ENCODE measurements around the gene CCDC157. TPM values are rescaled to one million over a fixed set of nuclear protein-coding genes. Genes with fewer than 3 reads are reported as not detected.

Gene CCDC157
- total RNA-seq = 3.3 TPM

GRCh38 chr22:30356449-30357235 is at the start of gene CCDC157, which contains the start of gene SF3A1:
TSS of gene CCDC157 (plus strand) at chr22:30357007. CDS start at chr22:30366001, 8,994 bp downstream.
TSS of gene SF3A1 (minus strand) at chr22:30356894. CDS start at chr22:30356792, 102 bp downstream.
- DNase-seq (ENCODE audit: low spot score) = peak; percentile 89

- DNase-seq (ENCODE audit: low spot score) = no peak
These were observed 49.7 kb upstream of the CCDC157 start for GRCh38 chr22:30307041-30307574.

- DNase-seq (ENCODE audit: low spot score) = no peak
These were observed 48.7 kb upstream of the CCDC157 start for GRCh38 chr22:30308093-30308492.

- no peak for DNase-seq (ENCODE audit: low spot score)
These were observed 48.1 kb upstream of the CCDC157 start for GRCh38 chr22:30308518-30309230.

GRCh38 chr22:30309951-30310741 is 46.7 kb upstream of the CCDC157 start:
- DNase-seq (ENCODE audit: low spot score) = no peak

GRCh38 chr22:30310881-30311771 is 45.7 kb upstream of the CCDC157 start:
- peak; percentile 75 for DNase-seq (ENCODE audit: low spot score)

GRCh38 chr22:30312053-30312452 is 44.8 kb upstream of the CCDC157 start:
- no peak for DNase-seq (ENCODE audit: low spot score)

GRCh38 chr22:30313527-30314363 is 43.1 kb upstream of the CCDC157 start:
- DNase-seq (ENCODE audit: low spot score) = no peak

GRCh38 chr22:30314915-30315314 is 41.9 kb upstream of the CCDC157 start:
- DNase-seq (ENCODE audit: low spot score) = no peak

GRCh38 chr22:30315962-30316576 is 40.7 kb upstream of the CCDC157 start:
- DNase-seq (ENCODE audit: low spot score) = no peak

- no peak for DNase-seq (ENCODE audit: low spot score)
These were observed 39.0 kb upstream of the CCDC157 start for GRCh38 chr22:30317778-30318177.

GRCh38 chr22:30318799-30319419 is 37.9 kb upstream of the CCDC157 start:
- DNase-seq (ENCODE audit: low spot score) = no peak

- DNase-seq (ENCODE audit: low spot score) = no peak
These were observed 36.7 kb upstream of the CCDC157 start for GRCh38 chr22:30320021-30320556.

- no peak for DNase-seq (ENCODE audit: low spot score)
These were observed 35.3 kb upstream of the CCDC157 start for GRCh38 chr22:30321461-30321860.

GRCh38 chr22:30323246-30323645 is 33.6 kb upstream of the CCDC157 start:
- DNase-seq (ENCODE audit: low spot score) = no peak

- no peak for DNase-seq (ENCODE audit: low spot score)
These were observed 32.6 kb upstream of the CCDC157 start for GRCh38 chr22:30324014-30324730.

GRCh38 chr22:30325065-30325720 is 31.6 kb upstream of the CCDC157 start:
- DNase-seq (ENCODE audit: low spot score) = peak; percentile 57

Data from ureter (tissue), 1 donor.